Liver (tissue), 3 donors: ENCODE data around the gene PPY.

ENCODE experiments used
- GABPA ChIP-seq, 2 donors: IDR thresholded peaks in 1 of 2; conservative IDR thresholded peaks in 1 of 2; 2 replicates each; pipeline ENCODE4 v1.6.1; 2016; ENCODE audit warnings: antibody characterized with exemption in 2 of 2, mild to moderate bottlenecking in 1 of 2, moderate library complexity in 1 of 2
- RAD21 ChIP-seq, 2 donors: IDR thresholded peaks; 2 replicates each; pipeline ENCODE4 v1.6.1; 2016; ENCODE audit warnings: antibody characterized with exemption in 2 of 2, mild to moderate bottlenecking in 2 of 2
- TAF1 ChIP-seq: conservative IDR thresholded peaks from 2 replicates; pipeline ENCODE4 v1.6.1; 2016; ENCODE audit warnings: antibody characterized with exemption, mild to moderate bottlenecking
- TF ChIP-seq, protein P1 (sequence below): IDR thresholded peaks from 2 replicates; pipeline ENCODE4 v1.6.1; 2016; ENCODE audit warnings: antibody characterized with exemption
- TF ChIP-seq, protein P2 (sequence below): fragments of 150-350 bp; IDR thresholded peaks from 2 replicates; pipeline ENCODE4 v1.5.1; 2017; ENCODE audit warnings: improper control_type of control experiment, low read depth, low read length; ENCODE audit not compliant: missing input control
- TF ChIP-seq, protein P3 (sequence below): IDR thresholded peaks from 2 replicates; pipeline ENCODE4 v1.6.1; 2016; ENCODE audit warnings: antibody characterized with exemption
- TF ChIP-seq, protein P4 (sequence below): IDR thresholded peaks from 2 replicates; pipeline ENCODE4 v1.6.1; 2016; ENCODE audit warnings: antibody characterized with exemption, mild to moderate bottlenecking
- donor health status: healthy.
- donor health status: healthy.

DNA sequence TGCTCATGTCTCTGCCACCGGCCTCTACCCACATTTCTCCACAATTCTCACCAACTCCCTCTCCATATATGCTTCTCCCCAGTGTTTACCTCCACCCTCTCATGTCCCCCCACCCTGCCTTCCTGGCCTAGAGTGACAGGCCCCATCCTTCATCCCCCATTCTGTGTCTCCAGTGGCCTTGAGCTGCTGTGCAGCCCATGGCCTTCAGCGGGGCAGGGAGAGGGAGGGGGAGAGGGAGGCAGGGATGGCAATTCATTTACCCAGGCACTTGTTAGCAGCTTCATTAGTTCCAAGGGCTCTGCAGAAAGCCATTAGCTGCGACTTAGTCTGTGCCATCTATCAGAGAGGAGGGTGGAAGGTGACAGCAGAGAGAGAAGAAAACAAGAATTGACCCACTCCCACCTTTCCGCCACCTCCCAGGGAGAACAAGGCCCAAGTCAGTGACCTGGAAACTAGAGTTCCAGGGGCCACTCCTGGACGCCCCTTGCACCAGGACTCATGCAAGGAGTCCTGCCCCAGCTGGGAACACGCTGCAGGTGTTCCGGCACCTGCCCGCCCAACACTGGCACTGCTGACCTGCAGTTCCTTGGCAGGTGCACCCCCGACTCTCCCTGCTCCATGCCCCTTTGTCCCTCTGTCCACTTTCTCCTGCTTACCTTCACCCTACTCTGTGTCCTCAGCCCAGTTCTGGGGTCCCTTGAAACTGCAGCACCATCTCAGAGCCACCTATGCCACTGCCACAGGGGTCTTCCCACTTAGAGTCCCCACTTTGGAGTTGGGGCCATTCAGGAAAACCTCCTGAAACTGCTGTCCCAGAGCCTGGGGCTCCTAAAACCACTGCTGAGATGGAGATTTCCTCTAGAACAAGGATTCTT, 34.9 kb upstream of the PPY start:
- TF ChIP-seq, protein P1, sequence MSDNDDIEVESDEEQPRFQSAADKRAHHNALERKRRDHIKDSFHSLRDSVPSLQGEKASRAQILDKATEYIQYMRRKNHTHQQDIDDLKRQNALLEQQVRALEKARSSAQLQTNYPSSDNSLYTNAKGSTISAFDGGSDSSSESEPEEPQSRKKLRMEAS = no peak
- TF ChIP-seq, protein P2, sequence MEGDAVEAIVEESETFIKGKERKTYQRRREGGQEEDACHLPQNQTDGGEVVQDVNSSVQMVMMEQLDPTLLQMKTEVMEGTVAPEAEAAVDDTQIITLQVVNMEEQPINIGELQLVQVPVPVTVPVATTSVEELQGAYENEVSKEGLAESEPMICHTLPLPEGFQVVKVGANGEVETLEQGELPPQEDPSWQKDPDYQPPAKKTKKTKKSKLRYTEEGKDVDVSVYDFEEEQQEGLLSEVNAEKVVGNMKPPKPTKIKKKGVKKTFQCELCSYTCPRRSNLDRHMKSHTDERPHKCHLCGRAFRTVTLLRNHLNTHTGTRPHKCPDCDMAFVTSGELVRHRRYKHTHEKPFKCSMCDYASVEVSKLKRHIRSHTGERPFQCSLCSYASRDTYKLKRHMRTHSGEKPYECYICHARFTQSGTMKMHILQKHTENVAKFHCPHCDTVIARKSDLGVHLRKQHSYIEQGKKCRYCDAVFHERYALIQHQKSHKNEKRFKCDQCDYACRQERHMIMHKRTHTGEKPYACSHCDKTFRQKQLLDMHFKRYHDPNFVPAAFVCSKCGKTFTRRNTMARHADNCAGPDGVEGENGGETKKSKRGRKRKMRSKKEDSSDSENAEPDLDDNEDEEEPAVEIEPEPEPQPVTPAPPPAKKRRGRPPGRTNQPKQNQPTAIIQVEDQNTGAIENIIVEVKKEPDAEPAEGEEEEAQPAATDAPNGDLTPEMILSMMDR = no peak
- TF ChIP-seq RAD21 (IDR thresholded peaks at IDR 0.05) (no peak), TAF1 (no peak), GABPA (IDR thresholded peaks at IDR 0.05 in 1 of 2, conservative IDR thresholded peaks at IDR 0.05 in 1 of 2) (no peak)
- TF ChIP-seq, protein P3, sequence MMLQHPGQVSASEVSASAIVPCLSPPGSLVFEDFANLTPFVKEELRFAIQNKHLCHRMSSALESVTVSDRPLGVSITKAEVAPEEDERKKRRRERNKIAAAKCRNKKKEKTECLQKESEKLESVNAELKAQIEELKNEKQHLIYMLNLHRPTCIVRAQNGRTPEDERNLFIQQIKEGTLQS = no peak
- TF ChIP-seq, protein P4, sequence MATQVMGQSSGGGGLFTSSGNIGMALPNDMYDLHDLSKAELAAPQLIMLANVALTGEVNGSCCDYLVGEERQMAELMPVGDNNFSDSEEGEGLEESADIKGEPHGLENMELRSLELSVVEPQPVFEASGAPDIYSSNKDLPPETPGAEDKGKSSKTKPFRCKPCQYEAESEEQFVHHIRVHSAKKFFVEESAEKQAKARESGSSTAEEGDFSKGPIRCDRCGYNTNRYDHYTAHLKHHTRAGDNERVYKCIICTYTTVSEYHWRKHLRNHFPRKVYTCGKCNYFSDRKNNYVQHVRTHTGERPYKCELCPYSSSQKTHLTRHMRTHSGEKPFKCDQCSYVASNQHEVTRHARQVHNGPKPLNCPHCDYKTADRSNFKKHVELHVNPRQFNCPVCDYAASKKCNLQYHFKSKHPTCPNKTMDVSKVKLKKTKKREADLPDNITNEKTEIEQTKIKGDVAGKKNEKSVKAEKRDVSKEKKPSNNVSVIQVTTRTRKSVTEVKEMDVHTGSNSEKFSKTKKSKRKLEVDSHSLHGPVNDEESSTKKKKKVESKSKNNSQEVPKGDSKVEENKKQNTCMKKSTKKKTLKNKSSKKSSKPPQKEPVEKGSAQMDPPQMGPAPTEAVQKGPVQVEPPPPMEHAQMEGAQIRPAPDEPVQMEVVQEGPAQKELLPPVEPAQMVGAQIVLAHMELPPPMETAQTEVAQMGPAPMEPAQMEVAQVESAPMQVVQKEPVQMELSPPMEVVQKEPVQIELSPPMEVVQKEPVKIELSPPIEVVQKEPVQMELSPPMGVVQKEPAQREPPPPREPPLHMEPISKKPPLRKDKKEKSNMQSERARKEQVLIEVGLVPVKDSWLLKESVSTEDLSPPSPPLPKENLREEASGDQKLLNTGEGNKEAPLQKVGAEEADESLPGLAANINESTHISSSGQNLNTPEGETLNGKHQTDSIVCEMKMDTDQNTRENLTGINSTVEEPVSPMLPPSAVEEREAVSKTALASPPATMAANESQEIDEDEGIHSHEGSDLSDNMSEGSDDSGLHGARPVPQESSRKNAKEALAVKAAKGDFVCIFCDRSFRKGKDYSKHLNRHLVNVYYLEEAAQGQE = no peak
